SK-N-SH treated with all-trans-retinoic acid at 6 μM for 48 hours (cell line): Measurements from ENCODE around the gene ATP9A.

Experiments
- ATAC-seq: fragments of 200-7000 bp; cut with Tn5 transposase; 3 replicates; pipeline ENCODE4 v1.9.1; 2020; ENCODE audit warnings: mild to moderate bottlenecking, moderate library complexity
- ARNTL ChIP-seq: fragments of 450-650 bp; formaldehyde crosslinking; IDR thresholded peaks from 2 replicates; pipeline ENCODE4 v1.5.0; 2020; ENCODE audit warnings: low read depth, mild to moderate bottlenecking, moderate library complexity, borderline replicate concordance
- BACH2 ChIP-seq: fragments of 250-450 bp; sonication (Bioruptor Pico); IDR thresholded peaks from 2 replicates; pipeline ENCODE4 v1.9.0; 2021; ENCODE audit warnings: mild to moderate bottlenecking, borderline replicate concordance
- CREB5 ChIP-seq: fragments of 250-450 bp; sonication (Bioruptor Pico); IDR thresholded peaks from 2 replicates; pipeline ENCODE4 v1.5.1; 2020; ENCODE audit warnings: low read depth, mild to moderate bottlenecking, moderate library complexity
- CSDC2 ChIP-seq: fragments of 250-450 bp; sonication (Bioruptor Pico); IDR thresholded peaks from 2 replicates; pipeline ENCODE4 v1.5.0; 2020; ENCODE audit warnings: mild to moderate bottlenecking, moderate library complexity
- CSRNP3 ChIP-seq: fragments of 250-450 bp; sonication (Bioruptor Pico); IDR thresholded peaks from 2 replicates; pipeline ENCODE4 v1.5.1; 2021; ENCODE audit warnings: mild to moderate bottlenecking, moderate library complexity
- ESRRG ChIP-seq: fragments of 250-450 bp; sonication (Bioruptor Pico); IDR thresholded peaks from 2 replicates; pipeline ENCODE4 v1.6.1; 2021; ENCODE audit warnings: mild to moderate bottlenecking
- GLIS3 ChIP-seq: fragments of 250-450 bp; sonication (Bioruptor Pico); IDR thresholded peaks from 2 replicates; pipeline ENCODE4 v1.5.0; 2020; ENCODE audit warnings: mild to moderate bottlenecking, moderate library complexity
- OSR1 ChIP-seq: fragments of 250-450 bp; sonication (Bioruptor Pico); IDR thresholded peaks from 2 replicates; pipeline ENCODE4 v1.8.0; 2022; ENCODE audit warnings: moderate library complexity, mild to moderate bottlenecking, inconsistent platforms
- PATZ1 ChIP-seq: fragments of 250-450 bp; sonication (Bioruptor Pico); IDR thresholded peaks from 2 replicates; pipeline ENCODE4 v1.8.0; 2020; ENCODE audit warnings: mild to moderate bottlenecking, moderate library complexity, borderline replicate concordance
- POU6F1 ChIP-seq: fragments of 250-450 bp; sonication (Bioruptor Pico); IDR thresholded peaks from 2 replicates; pipeline ENCODE4 v1.8.0; 2021; ENCODE audit warnings: low read depth, mild to moderate bottlenecking, moderate library complexity, borderline replicate concordance
- PPARA ChIP-seq: fragments of 250-450 bp; sonication (Bioruptor Pico); IDR thresholded peaks from 2 replicates; pipeline ENCODE4 v1.5.0; 2020; ENCODE audit warnings: mild to moderate bottlenecking, borderline replicate concordance
- SNAI2 ChIP-seq: fragments of 250-450 bp; sonication (Bioruptor Pico); IDR thresholded peaks from 2 replicates; pipeline ENCODE4 v1.5.0; 2020; ENCODE audit warnings: mild to moderate bottlenecking, moderate library complexity
- TCF4 ChIP-seq: fragments of 250-450 bp; sonication (Bioruptor Pico); IDR thresholded peaks from 2 replicates; pipeline ENCODE4 v1.8.0; 2021; ENCODE audit warnings: mild to moderate bottlenecking, moderate library complexity, borderline replicate concordance
- TOX ChIP-seq: fragments of 250-450 bp; sonication (Bioruptor Pico); IDR thresholded peaks from 2 replicates; pipeline ENCODE4 v1.8.0; 2021; ENCODE audit warnings: mild to moderate bottlenecking, moderate library complexity, borderline replicate concordance
- TSHZ2 ChIP-seq: fragments of 250-450 bp; sonication (Bioruptor Pico); IDR thresholded peaks from 2 replicates; pipeline ENCODE4 v1.5.0; 2020; ENCODE audit warnings: mild to moderate bottlenecking, moderate library complexity
- ZC3H10 ChIP-seq: fragments of 250-450 bp; sonication (Bioruptor Pico); IDR thresholded peaks from 2 replicates; pipeline ENCODE4 v1.5.1; 2021; ENCODE audit warnings: mild to moderate bottlenecking, moderate library complexity
- ZFP3 ChIP-seq: fragments of 250-450 bp; sonication (Bioruptor Pico); IDR thresholded peaks from 2 replicates; pipeline ENCODE4 v1.5.0; 2020; ENCODE audit warnings: mild to moderate bottlenecking, moderate library complexity
- ZFP30 ChIP-seq: fragments of 450-650 bp; formaldehyde crosslinking; IDR thresholded peaks from 2 replicates; pipeline ENCODE4 v1.5.0; 2022; ENCODE audit warnings: mild to moderate bottlenecking, moderate library complexity
- ZNF565 ChIP-seq: fragments of 450-650 bp; formaldehyde crosslinking; conservative IDR thresholded peaks from 2 replicates; pipeline ENCODE4 v1.5.0; 2020; ENCODE audit warnings: low read depth, mild to moderate bottlenecking, moderate library complexity
- ZNF70 ChIP-seq: fragments of 450-650 bp; formaldehyde crosslinking; IDR thresholded peaks from 2 replicates; pipeline ENCODE4 v1.5.0; 2020; ENCODE audit warnings: mild to moderate bottlenecking, moderate library complexity

The ATP9A gene

GRCh38 chr20:51631011-51631950, 136.9 kb downstream of the ATP9A start (continued):
- TF ChIP-seq CSDC2 (CRISPR knock-in tag) (peak; percentile 95), BACH2 (CRISPR knock-in tag) (no peak), TCF4 (CRISPR knock-in tag) (peak; percentile 44; the same call in 1 of the 2 replicates), POU6F1 (CRISPR knock-in tag) (0 out of 2 replicates have a peak, but pooled peaks have one; percentile 6), ZFP30 (no peak)

GRCh38 chr20:51629399-51630058, 138.7 kb downstream of the ATP9A start:
- ATAC-seq = no peak
- TF ChIP-seq CSDC2 (CRISPR knock-in tag) (0 out of 2 replicates have a peak, but pooled peaks have one; percentile 49), ZNF565 (CRISPR knock-in tag) (no peak)

- TF ChIP-seq TSHZ2 (CRISPR knock-in tag) (no peak), CSRNP3 (CRISPR knock-in tag) (no peak), ZNF565 (CRISPR knock-in tag) (no peak), OSR1 (CRISPR knock-in tag) (no peak), POU6F1 (CRISPR knock-in tag) (no peak), PATZ1 (CRISPR knock-in tag) (no peak), ZFP30 (no peak), PPARA (CRISPR knock-in tag) (no peak), BACH2 (CRISPR knock-in tag) (no peak), TCF4 (CRISPR knock-in tag) (no peak), TOX (no peak), ZNF70 (CRISPR knock-in tag) (no peak), CREB5 (CRISPR knock-in tag) (no peak), ARNTL (CRISPR knock-in tag) (no peak), ZC3H10 (no peak), ZFP3 (CRISPR knock-in tag) (no peak), SNAI2 (no peak), GLIS3 (CRISPR knock-in tag) (no peak), ESRRG (CRISPR knock-in tag) (no peak), CSDC2 (CRISPR knock-in tag) (no peak)
These were observed 139.4 kb downstream of the ATP9A start for GRCh38 chr20:51628533-51629398.

More at GRCh38 chr20:51628533-51629398, 139.4 kb downstream of the ATP9A start:
- ATAC-seq = no peak
